ENCODE results near the gene ORM2.

The ORM2 gene

GRCh38 chr9:114371973-114372917, 42.6 kb downstream of the ORM2 start:
- Histone ChIP-seq H3K9me2 (replicated peaks; ENCODE audit: control insufficient read depth, low read length) (no peaks in the 10 kb centered on the region), H3F3A (ENCODE audit: control insufficient read depth, insufficient read depth) (peaks cover 68% of the 10 kb centered on the region), H3K9me3 (ENCODE audit: control insufficient read depth, insufficient read depth, low read length) (no peaks in the 10 kb centered on the region), H3K4me3 (ENCODE audit: low read length) (peak overlapping the region; percentile 70), H3K79me2 (ENCODE audit: control insufficient read depth, low read length) (peaks cover 64% of the 10 kb centered on the region), H3K27me3 (ENCODE audit: control insufficient read depth, low read length) (no peaks in the 10 kb centered on the region), H4K20me1 (ENCODE audit: control insufficient read depth, insufficient read depth, low read depth, low read length) (no peaks in the 10 kb centered on the region), H3K36me3 (ENCODE audit: control insufficient read depth, low read length) (peaks cover 88% of the 10 kb centered on the region), H3K4me1 (ENCODE audit: control insufficient read depth, low read length) (peaks cover 95% of the 10 kb centered on the region), H3K27ac (ENCODE audit: low read depth, low read length) (peak overlapping the region; percentile 99), H3K4me2 (ENCODE audit: low read length) (peak overlapping the region; percentile 74)
- no peak for TF ChIP-seq CTCF (IDR thresholded peaks at IDR 0.05; ENCODE audit: low read depth, low read length, poor library complexity, severe bottlenecking)
- TF ChIP-seq EZH2phosphoT487 (IDR thresholded peaks at IDR 0.05; ENCODE audit: borderline replicate concordance, low read length), result no peak

GRCh38 chr9:114372921-114373448, 43.3 kb downstream of the ORM2 start:
- Histone ChIP-seq H3K27me3 (ENCODE audit: control insufficient read depth, low read length) (no peaks in the 10 kb centered on the region), H3K9me2 (replicated peaks; ENCODE audit: control insufficient read depth, low read length) (no peaks in the 10 kb centered on the region), H3K4me3 (ENCODE audit: low read length) (peak overlapping the region; percentile 70), H3K27ac (ENCODE audit: low read depth, low read length) (peak overlapping the region; percentile 99), H4K20me1 (ENCODE audit: control insufficient read depth, insufficient read depth, low read depth, low read length) (no peaks in the 10 kb centered on the region), H3K4me1 (ENCODE audit: control insufficient read depth, low read length) (peaks cover 95% of the 10 kb centered on the region), H3F3A (ENCODE audit: control insufficient read depth, insufficient read depth) (peaks cover 60% of the 10 kb centered on the region), H3K4me2 (ENCODE audit: low read length) (peak overlapping the region; percentile 74), H3K79me2 (ENCODE audit: control insufficient read depth, low read length) (peaks cover 72% of the 10 kb centered on the region), H3K36me3 (ENCODE audit: control insufficient read depth, low read length) (peaks cover 88% of the 10 kb centered on the region), H3K9me3 (ENCODE audit: control insufficient read depth, insufficient read depth, low read length) (no peaks in the 10 kb centered on the region)
- TF ChIP-seq EZH2phosphoT487 (IDR thresholded peaks at IDR 0.05; ENCODE audit: borderline replicate concordance, low read length), result no peak
- no peak for TF ChIP-seq CTCF (IDR thresholded peaks at IDR 0.05; ENCODE audit: low read depth, low read length, poor library complexity, severe bottlenecking)

- peaks cover 90% of the 10 kb centered on the region for H3K36me3 ChIP-seq (ENCODE audit: control insufficient read depth, low read length)
- peaks cover 49% of the 10 kb centered on the region for H3F3A ChIP-seq (ENCODE audit: control insufficient read depth, insufficient read depth)
- no peaks in the 10 kb centered on the region for H3K9me3 ChIP-seq (ENCODE audit: control insufficient read depth, insufficient read depth, low read length)
- no peaks in the 10 kb centered on the region for H4K20me1 ChIP-seq (ENCODE audit: control insufficient read depth, insufficient read depth, low read depth, low read length)
- peak overlapping the region; percentile 99 for H3K27ac ChIP-seq (ENCODE audit: low read depth, low read length)
- H3K79me2 ChIP-seq (ENCODE audit: control insufficient read depth, low read length), result peaks cover 75% of the 10 kb centered on the region
- peak overlapping the region; percentile 60 for H3K4me2 ChIP-seq (ENCODE audit: low read length)
- no peaks in the 10 kb centered on the region for H3K27me3 ChIP-seq (ENCODE audit: control insufficient read depth, low read length)
- H3K4me3 ChIP-seq (ENCODE audit: low read length), result peak overlapping the region; percentile 21
- H3K9me2 ChIP-seq (replicated peaks; ENCODE audit: control insufficient read depth, low read length), result no peaks in the 10 kb centered on the region
- H3K4me1 ChIP-seq (ENCODE audit: control insufficient read depth, low read length), result peaks cover 95% of the 10 kb centered on the region
- TF ChIP-seq EZH2phosphoT487 (IDR thresholded peaks at IDR 0.05; ENCODE audit: borderline replicate concordance, low read length) (no peak), CTCF (IDR thresholded peaks at IDR 0.05; ENCODE audit: low read depth, low read length, poor library complexity, severe bottlenecking) (no peak)
Measured at GRCh38 chr9:114373960-114374730, 44.5 kb downstream of the ORM2 start.

Data from DOHH2 (cell line).